GM12875 (cell line): ENCODE results near the gene FOSL2.

Experiments used
- H3K4me3 ChIP-seq: one replicate; pipeline ENCODE4 v1.5.1; 2011; ENCODE audit warnings: low read depth, low read length, control low read depth
- TF ChIP-seq, protein P1 (sequence below): IDR thresholded peaks from 2 replicates; pipeline ENCODE4 v1.5.1; 2011; ENCODE audit warnings: low read depth, mild to moderate bottlenecking, control low read depth, inconsistent platforms, low read length, moderate library complexity, borderline replicate concordance; ENCODE audit not compliant: insufficient read depth

The FOSL2 gene

GRCh38 chr2:28463211-28463816 lies 70.7 kb downstream of the FOSL2 start:
- TF ChIP-seq, protein P1, sequence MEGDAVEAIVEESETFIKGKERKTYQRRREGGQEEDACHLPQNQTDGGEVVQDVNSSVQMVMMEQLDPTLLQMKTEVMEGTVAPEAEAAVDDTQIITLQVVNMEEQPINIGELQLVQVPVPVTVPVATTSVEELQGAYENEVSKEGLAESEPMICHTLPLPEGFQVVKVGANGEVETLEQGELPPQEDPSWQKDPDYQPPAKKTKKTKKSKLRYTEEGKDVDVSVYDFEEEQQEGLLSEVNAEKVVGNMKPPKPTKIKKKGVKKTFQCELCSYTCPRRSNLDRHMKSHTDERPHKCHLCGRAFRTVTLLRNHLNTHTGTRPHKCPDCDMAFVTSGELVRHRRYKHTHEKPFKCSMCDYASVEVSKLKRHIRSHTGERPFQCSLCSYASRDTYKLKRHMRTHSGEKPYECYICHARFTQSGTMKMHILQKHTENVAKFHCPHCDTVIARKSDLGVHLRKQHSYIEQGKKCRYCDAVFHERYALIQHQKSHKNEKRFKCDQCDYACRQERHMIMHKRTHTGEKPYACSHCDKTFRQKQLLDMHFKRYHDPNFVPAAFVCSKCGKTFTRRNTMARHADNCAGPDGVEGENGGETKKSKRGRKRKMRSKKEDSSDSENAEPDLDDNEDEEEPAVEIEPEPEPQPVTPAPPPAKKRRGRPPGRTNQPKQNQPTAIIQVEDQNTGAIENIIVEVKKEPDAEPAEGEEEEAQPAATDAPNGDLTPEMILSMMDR, result no peak
- no peak overlapping the region for H3K4me3 ChIP-seq

DNA sequence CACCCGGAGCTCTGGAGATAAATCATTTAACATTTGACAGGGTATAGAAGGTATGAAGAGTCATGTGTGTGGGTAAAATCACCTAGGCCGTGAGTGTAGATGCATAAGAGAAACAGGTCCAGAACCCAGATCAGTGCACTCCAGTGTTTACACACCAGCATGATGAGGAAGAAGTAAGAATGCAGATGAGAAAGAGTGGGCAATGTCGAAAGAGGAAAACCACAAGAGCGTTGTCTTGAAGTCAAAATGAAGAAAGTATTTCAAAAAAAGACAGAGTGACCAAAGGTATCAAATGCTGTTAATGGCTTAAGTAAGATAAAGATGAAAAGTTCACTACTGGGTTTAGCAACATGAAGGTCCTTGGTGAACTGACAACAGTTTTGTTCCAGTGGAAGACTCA lies 71.2 kb downstream of the FOSL2 start:
- H3K4me3 ChIP-seq, result no peak overlapping the region
- TF ChIP-seq, protein P1, result no peak

DNA sequence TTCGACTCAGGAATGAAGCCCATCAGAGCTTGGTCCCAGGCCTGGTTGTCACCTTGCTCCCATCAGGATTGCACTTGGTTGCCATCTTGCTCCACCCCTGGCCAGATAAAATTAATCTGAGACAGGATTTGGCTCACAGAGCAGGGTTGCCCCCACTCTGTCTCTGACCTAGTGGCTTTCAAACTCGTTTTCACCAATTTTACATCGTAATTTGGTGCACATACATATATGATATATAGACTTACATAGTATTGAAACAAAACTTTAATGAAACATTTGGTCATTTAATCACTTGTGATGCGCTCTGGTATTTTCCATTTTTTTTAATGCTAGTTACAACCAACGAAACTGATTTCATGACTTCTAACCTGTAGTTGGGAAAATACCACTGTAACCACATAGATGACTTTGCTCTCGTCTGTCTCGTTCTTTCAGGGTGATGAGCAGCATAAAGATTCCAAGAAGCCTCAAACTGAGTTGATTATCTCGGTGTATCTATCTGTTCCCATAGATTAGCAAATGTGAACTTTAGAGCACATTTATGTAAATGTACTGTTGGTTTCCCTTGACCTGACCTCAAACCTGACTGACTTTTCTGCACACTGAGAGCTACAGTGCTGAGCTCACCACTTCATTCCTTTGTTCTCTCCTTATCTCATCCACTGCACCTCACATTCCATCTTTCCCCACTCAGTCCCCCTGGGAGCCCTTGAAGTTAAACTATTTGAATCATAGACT lies 72.7 kb downstream of the FOSL2 start:
- no peak overlapping the region for H3K4me3 ChIP-seq
- TF ChIP-seq, protein P1, result no peak
